K562 (cell line): ENCODE results near the gene MPZL1. TPM values are rescaled to one million over a fixed set of nuclear protein-coding genes. Genes with fewer than 3 reads are reported as not detected.

Experiments used
- DIDO1 ChIP-seq: fragments of 450-650 bp; IDR thresholded peaks from 2 replicates; pipeline ENCODE4 v1.6.1; 2016; ENCODE audit warnings: low read depth, missing biosample characterization, missing genetic modification characterization
- HDAC6 ChIP-seq: IDR thresholded peaks from 2 replicates; pipeline ENCODE4 v1.6.1; 2012; ENCODE audit warnings: low read depth, mild to moderate bottlenecking, control low read depth, inconsistent platforms, low read length, moderate library complexity
- HMBOX1 ChIP-seq: sonication (generic); IDR thresholded peaks from 2 replicates; pipeline ENCODE4 v1.6.1; 2016
- KAT7 ChIP-seq: sonication (generic); formaldehyde crosslinking; IDR thresholded peaks from 2 replicates; pipeline ENCODE4 v1.8.0; 2022; ENCODE audit warnings: missing genetic modification reagents, mild to moderate bottlenecking, borderline replicate concordance
- MAX ChIP-seq: sonication (generic); formaldehyde crosslinking; IDR thresholded peaks from 2 replicates; pipeline ENCODE4 v1.9.0; 2022; ENCODE audit warnings: mild to moderate bottlenecking, missing genetic modification reagents
- MNT ChIP-seq, 2 experiments: fragments of 450-650 bp; conservative IDR thresholded peaks; 2 replicates each; pipeline ENCODE4 v1.6.1; 2017; ENCODE audit warnings: mild to moderate bottlenecking in 2 of 2, moderate library complexity in 2 of 2
- NCOR1 ChIP-seq: fragments of 450-650 bp; IDR thresholded peaks from 2 replicates; pipeline ENCODE4 v1.6.1; 2016; ENCODE audit warnings: mild to moderate bottlenecking, moderate library complexity
- NUFIP1 ChIP-seq: fragments of 450-650 bp; IDR thresholded peaks from 2 replicates; pipeline ENCODE4 v1.6.1; 2018; ENCODE audit not compliant: partially characterized antibody
- PCBP1 ChIP-seq: fragments of 200-400 bp; formaldehyde crosslinking; IDR thresholded peaks from 2 replicates; pipeline ENCODE4 v1.6.1; 2018; ENCODE audit warnings: mild to moderate bottlenecking, low read depth, low read length; ENCODE audit not compliant: poor library complexity, severe bottlenecking
- PML ChIP-seq: IDR thresholded peaks from 2 replicates; pipeline ENCODE4 v1.6.1; 2012; ENCODE audit warnings: low read length, inconsistent platforms
- POLR2G ChIP-seq: fragments of 200-400 bp; formaldehyde crosslinking; IDR thresholded peaks from 2 replicates; pipeline ENCODE4 v1.6.1; 2017; ENCODE audit warnings: low read depth, mild to moderate bottlenecking, antibody characterized with exemption, low read length, moderate library complexity
- POLR2H ChIP-seq: IDR thresholded peaks from 2 replicates; pipeline ENCODE4 v1.6.1; 2016; ENCODE audit warnings: missing genetic modification characterization, low read depth, mild to moderate bottlenecking, control low read depth, missing compliant biosample characterization, moderate library complexity
- POU5F1 ChIP-seq: fragments of 150-350 bp; IDR thresholded peaks from 2 replicates; pipeline ENCODE4 v1.6.1; 2014; ENCODE audit warnings: borderline replicate concordance, low read length, low read depth, mild to moderate bottlenecking; ENCODE audit not compliant: partially characterized antibody
- RBM25 ChIP-seq: fragments of 200-400 bp; formaldehyde crosslinking; IDR thresholded peaks from 2 replicates; pipeline ENCODE4 v1.6.1; 2018; ENCODE audit warnings: low read length, low read depth, moderate library complexity; ENCODE audit not compliant: severe bottlenecking
- STAG1 ChIP-seq: sonication (generic); formaldehyde crosslinking; IDR thresholded peaks from 2 replicates; pipeline ENCODE4 v1.5.0; 2020; ENCODE audit warnings: missing genetic modification reagents, borderline replicate concordance
- STAT6 ChIP-seq: sonication (generic); formaldehyde crosslinking; IDR thresholded peaks from 2 replicates; pipeline ENCODE4 v1.8.1; 2023; ENCODE audit warnings: mild to moderate bottlenecking, missing genetic modification reagents
- TRIM24 ChIP-seq, 2 experiments: fragments of 450-650 bp; IDR thresholded peaks; 2 replicates each; pipeline ENCODE4 v1.6.1; 2016
- ZBTB7A ChIP-seq: IDR thresholded peaks from 2 replicates; pipeline ENCODE4 v1.6.1; 2011; ENCODE audit warnings: low read depth, mild to moderate bottlenecking, low read length, moderate library complexity, borderline replicate concordance; ENCODE audit not compliant: control insufficient read depth
- ZKSCAN3 ChIP-seq: fragments of 250-450 bp; sonication (Bioruptor Pico); IDR thresholded peaks from 2 replicates; pipeline ENCODE4 v1.4.0; 2020
- ZNF79 ChIP-seq: fragments of 250-450 bp; sonication (Bioruptor Pico); IDR thresholded peaks from 2 replicates; pipeline ENCODE4 v1.4.0; 2020; ENCODE audit warnings: low read depth, mild to moderate bottlenecking, moderate library complexity
- polyA plus RNA-seq, 8 experiments: library from polyadenylated mRNA; depleted of rRNA in 4 of 8; stranded (reverse) in 5 of 8; unstranded in 3 of 8; fragments of >200 nt; fragmentation: Nextera tagmentation in 2 of 8; fragmentation: Illumina TruSeq in 1 of 8; extraction: Ambion mirVana in 2 of 8; extraction: Trizol in 1 of 8; gene quantifications; 2 replicates each; pipeline versions ENCODE4 v1.2.1 to v1.2.3, GENCODE V29; 2011 to 2014; ENCODE audit warnings: inconsistent platforms in 1 of 8, missing spikeins in 1 of 8
- total RNA-seq, 7 experiments: library from RNA; depleted of rRNA in 6 of 7; stranded (reverse); fragments of >200 nt in 6 of 7; fragmentation: Illumina TruSeq in 2 of 7; extraction: Trizol in 2 of 7; gene quantifications; 2 replicates each; pipeline versions ENCODE4 v1.2.1 to v1.2.3, GENCODE V29; 2011 to 2021; ENCODE audit warnings: low replicate concordance in 1 of 7
- TF ChIP-seq, protein P1 (sequence below): fragments of 200-800 bp; sonication (Bioruptor generic); IDR thresholded peaks from 2 replicates; pipeline ENCODE4 v1.6.1; 2017; ENCODE audit warnings: missing genetic modification characterization, missing compliant biosample characterization

Gene MPZL1
- total and polyA plus RNA-seq, 9 of the 15 experiments (the other 6 are each of a cell fraction or from before 2014, with no cell fraction given), result 14.5 to 153 (median 66.5) TPM

DNA sequence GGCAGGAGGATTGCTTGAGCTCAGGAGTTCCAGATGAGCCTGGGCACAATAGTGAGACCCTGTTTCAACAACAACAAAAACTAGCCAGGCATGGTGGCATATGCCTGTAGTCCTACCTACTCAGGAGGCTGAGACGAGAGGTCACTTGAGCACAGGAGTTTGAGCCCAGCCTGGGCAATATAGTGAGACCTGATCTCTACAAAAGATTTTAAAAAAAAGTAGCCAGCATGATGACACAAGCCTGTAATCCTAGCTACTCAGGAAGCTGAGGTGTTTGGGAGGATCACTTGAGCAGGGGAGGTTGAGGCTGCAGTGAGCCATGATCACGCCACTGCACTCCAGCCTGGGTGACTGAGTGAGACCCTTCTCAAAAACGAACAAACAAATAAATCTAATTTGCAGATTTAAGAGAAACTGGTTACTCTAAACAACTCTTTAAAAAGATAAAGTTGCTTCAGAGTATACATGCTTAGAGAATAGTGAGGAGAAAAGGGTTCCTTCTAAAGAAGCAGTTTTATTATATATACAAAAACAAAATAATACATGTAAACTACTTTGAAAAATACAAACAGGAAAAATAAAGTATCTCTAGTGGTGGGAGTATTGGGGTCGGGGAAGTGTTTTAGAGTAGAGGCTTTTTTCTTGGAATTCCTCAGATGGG lies 103.8 kb downstream of the MPZL1 start (continued):
- no peak for TF ChIP-seq STAG1 (CRISPR knock-in tag)
- TF ChIP-seq HDAC6, result no peak
- TF ChIP-seq MNT (conservative IDR thresholded peaks at IDR 0.05), result no peak
- TF ChIP-seq NCOR1, result no peak
- no peak for TF ChIP-seq ZBTB7A
- TF ChIP-seq, protein P1, sequence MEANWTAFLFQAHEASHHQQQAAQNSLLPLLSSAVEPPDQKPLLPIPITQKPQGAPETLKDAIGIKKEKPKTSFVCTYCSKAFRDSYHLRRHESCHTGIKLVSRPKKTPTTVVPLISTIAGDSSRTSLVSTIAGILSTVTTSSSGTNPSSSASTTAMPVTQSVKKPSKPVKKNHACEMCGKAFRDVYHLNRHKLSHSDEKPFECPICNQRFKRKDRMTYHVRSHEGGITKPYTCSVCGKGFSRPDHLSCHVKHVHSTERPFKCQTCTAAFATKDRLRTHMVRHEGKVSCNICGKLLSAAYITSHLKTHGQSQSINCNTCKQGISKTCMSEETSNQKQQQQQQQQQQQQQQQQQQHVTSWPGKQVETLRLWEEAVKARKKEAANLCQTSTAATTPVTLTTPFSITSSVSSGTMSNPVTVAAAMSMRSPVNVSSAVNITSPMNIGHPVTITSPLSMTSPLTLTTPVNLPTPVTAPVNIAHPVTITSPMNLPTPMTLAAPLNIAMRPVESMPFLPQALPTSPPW (CRISPR knock-in tag), result peak; percentile 17; the same call in 1 of the 2 replicates
- TF ChIP-seq ZKSCAN3, result no peak
- TF ChIP-seq MAX (CRISPR knock-in tag), result no peak
- TF ChIP-seq POLR2H, result peak; percentile 88
- TF ChIP-seq POU5F1, result no peak
- no peak for TF ChIP-seq STAT6 (CRISPR knock-in tag)
- no peak for TF ChIP-seq DIDO1 (tag)
- peak; percentile 84 for TF ChIP-seq RBM25
- TF ChIP-seq NUFIP1, result no peak
- no peak; the same call in 1 of the 2 replicates for TF ChIP-seq HMBOX1
- no peak for TF ChIP-seq KAT7 (CRISPR knock-in tag)
- no peak for TF ChIP-seq PML
- TF ChIP-seq PCBP1, result no peak
- TF ChIP-seq POLR2G, result peak; percentile 42; the same call in 1 of the 2 replicates
- peak; percentile 58 to 89; a peak in 2 of 4 replicates for TF ChIP-seq TRIM24 (IDR thresholded peaks at IDR 0.05)
- TF ChIP-seq ZNF79 (CRISPR knock-in tag), result peak; percentile 65; the same call in 1 of the 2 replicates
